ENCODE results near the gene FUBP3.

FUBP3 gene

GRCh38 chr9:130578865-130579737 is at the start of gene FUBP3:
Gene FUBP3 (plus strand): TSS chr9:130579577. CDS start chr9:130579681, 104 bp downstream.
- peak; percentile 72 to 76 for DNase-seq (ENCODE audit: low read depth in 2 of 2)

- peak; percentile 38 to 41 for DNase-seq (ENCODE audit: low read depth in 2 of 2)
These were observed 48.4 kb upstream of the FUBP3 start for GRCh38 chr9:130530938-130531337.

- DNase-seq (ENCODE audit: low read depth in 2 of 2): no peak
These were observed 47.7 kb upstream of the FUBP3 start for GRCh38 chr9:130531670-130532069.

GRCh38 chr9:130532426-130533080 is 46.8 kb upstream of the FUBP3 start:
- no peak for DNase-seq (ENCODE audit: low read depth in 2 of 2)

GRCh38 chr9:130535818-130536521 is 43.4 kb upstream of the FUBP3 start:
- peak; percentile 13 to 14 for DNase-seq (ENCODE audit: low read depth in 2 of 2)

- no peak for DNase-seq (ENCODE audit: low read depth in 2 of 2)
These were observed 42.7 kb upstream of the FUBP3 start for GRCh38 chr9:130536701-130537107.

GRCh38 chr9:130537346-130538050 is 41.9 kb upstream of the FUBP3 start:
- peak; percentile 3 for DNase-seq (ENCODE audit: low read depth in 2 of 2)

- DNase-seq (ENCODE audit: low read depth in 2 of 2): peak; percentile 17
These were observed 39.8 kb upstream of the FUBP3 start for GRCh38 chr9:130539420-130540223.

- DNase-seq (ENCODE audit: low read depth in 2 of 2): no peak
These were observed 37.8 kb upstream of the FUBP3 start for GRCh38 chr9:130541533-130541932.

GRCh38 chr9:130542038-130542437 is 37.3 kb upstream of the FUBP3 start:
- DNase-seq (ENCODE audit: low read depth in 2 of 2): no peak

- DNase-seq (ENCODE audit: low read depth in 2 of 2): no peak
These were observed 36.7 kb upstream of the FUBP3 start for GRCh38 chr9:130542457-130543228.

GRCh38 chr9:130543368-130543767 is 36.0 kb upstream of the FUBP3 start:
- DNase-seq (ENCODE audit: low read depth in 2 of 2): no peak

GRCh38 chr9:130543859-130544258 is 35.5 kb upstream of the FUBP3 start:
- no peak for DNase-seq (ENCODE audit: low read depth in 2 of 2)

GRCh38 chr9:130544364-130544763 is 35.0 kb upstream of the FUBP3 start:
- no peak for DNase-seq (ENCODE audit: low read depth in 2 of 2)

GRCh38 chr9:130548103-130548502 is 31.3 kb upstream of the FUBP3 start:
- DNase-seq (ENCODE audit: low read depth in 2 of 2): no peak

GRCh38 chr9:130549093-130549735 is 30.2 kb upstream of the FUBP3 start:
- DNase-seq (ENCODE audit: low read depth in 2 of 2): no peak

- DNase-seq (ENCODE audit: low read depth in 2 of 2): no peak
These were observed 24.8 kb upstream of the FUBP3 start for GRCh38 chr9:130554606-130555005.

GRCh38 chr9:130555061-130555460 is 24.3 kb upstream of the FUBP3 start:
- DNase-seq (ENCODE audit: low read depth in 2 of 2): no peak

- DNase-seq (ENCODE audit: low read depth in 2 of 2): no peak
These were observed 23.4 kb upstream of the FUBP3 start for GRCh38 chr9:130555968-130556367.
